Heart left ventricle (tissue), 13 donors: Measurements from ENCODE around the gene RABEP1.

Experiments used
- POLR2A ChIP-seq, 2 donors: fragments of 450-650 bp; IDR thresholded peaks; one replicate each; pipeline ENCODE4 v1.6.1; 2017; ENCODE audit warnings: antibody characterized with exemption in 2 of 2, mild to moderate bottlenecking in 2 of 2, moderate library complexity in 2 of 2
- TF ChIP-seq, protein P1 (sequence below), 12 donors: fragments of 200-600 bp; sonication (generic) in 4 of 12; IDR thresholded peaks; one replicate each; pipeline versions ENCODE4 v1.5.0 to v1.8.0; 2018 to 2022; ENCODE audit warnings: antibody characterized with exemption in 12 of 12, mild to moderate bottlenecking in 5 of 12
- donor health status: ischemic (EF 13 %, LVEDD 7.1; RV severe dilation, severe dysfunction).
- donor health status: DM: no; HTN: yes; CAD: no.
- donor health status: DM: no; HTN: no; CAD: no.
- donor health status: ischemic (EF 25% LVEDD 6.9; RV normal size, moderate dysfunction).
- donor health status: ischemic (EF 25% LVEDD 5.7; RV mildly dilated, moderate dysfunction).
- donor health status: ischemic (EF 35%, LVEDD 5.7; RV mildly dilated, moderate dysfunction).
- donor health status: nonischemic (EF 11% LVEDD 7.7; RV severe dilation, severe dysfunction).
- donor health status: DM: yes; HTN: yes; CAD: no.
- donor health status: PGD.
- donor health status: ischemic (EF 29% LVEDD 5.4; RV normal size, mild dysfunction).
- donor health status: nonischemic (EF 23%, LVEDD 6.1; RV moderate dilation, normal function).

DNA sequence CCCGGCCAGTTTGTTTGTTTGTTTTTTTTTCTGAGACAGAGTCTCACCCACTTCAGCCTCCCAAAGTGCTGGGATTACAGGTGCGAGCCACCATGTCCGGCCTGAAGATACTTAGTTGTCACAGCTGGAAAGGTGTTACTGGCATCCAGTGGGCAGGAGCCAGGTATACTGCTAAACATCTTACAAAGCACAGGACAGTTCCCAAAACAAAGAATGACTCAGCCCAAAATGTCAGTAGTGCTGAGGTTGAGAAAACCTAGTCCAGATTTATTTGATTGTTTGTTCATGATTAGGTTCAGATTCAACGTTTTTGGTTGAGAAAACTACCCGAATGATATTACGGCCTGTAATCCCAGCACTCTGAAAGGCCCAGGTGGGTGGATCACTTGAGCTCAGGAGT, 18.6 kb upstream of the RABEP1 start:
- TF ChIP-seq, protein P1, sequence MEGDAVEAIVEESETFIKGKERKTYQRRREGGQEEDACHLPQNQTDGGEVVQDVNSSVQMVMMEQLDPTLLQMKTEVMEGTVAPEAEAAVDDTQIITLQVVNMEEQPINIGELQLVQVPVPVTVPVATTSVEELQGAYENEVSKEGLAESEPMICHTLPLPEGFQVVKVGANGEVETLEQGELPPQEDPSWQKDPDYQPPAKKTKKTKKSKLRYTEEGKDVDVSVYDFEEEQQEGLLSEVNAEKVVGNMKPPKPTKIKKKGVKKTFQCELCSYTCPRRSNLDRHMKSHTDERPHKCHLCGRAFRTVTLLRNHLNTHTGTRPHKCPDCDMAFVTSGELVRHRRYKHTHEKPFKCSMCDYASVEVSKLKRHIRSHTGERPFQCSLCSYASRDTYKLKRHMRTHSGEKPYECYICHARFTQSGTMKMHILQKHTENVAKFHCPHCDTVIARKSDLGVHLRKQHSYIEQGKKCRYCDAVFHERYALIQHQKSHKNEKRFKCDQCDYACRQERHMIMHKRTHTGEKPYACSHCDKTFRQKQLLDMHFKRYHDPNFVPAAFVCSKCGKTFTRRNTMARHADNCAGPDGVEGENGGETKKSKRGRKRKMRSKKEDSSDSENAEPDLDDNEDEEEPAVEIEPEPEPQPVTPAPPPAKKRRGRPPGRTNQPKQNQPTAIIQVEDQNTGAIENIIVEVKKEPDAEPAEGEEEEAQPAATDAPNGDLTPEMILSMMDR (IDR thresholded peaks at IDR 0.05), result no peak
- no peak for TF ChIP-seq POLR2A (IDR thresholded peaks at IDR 0.05)
